ENCODE measurements around the gene KCNN4. TPM values are rescaled to one million over a fixed set of nuclear protein-coding genes. Genes with fewer than 3 reads are reported as not detected.

KCNN4 gene
- total and polyA plus RNA-seq, 2 of the 13 experiments (the other 11 are each of a cell fraction or from before 2014, with no cell fraction given) = 0.13 to 0.25 TPM

- TF ChIP-seq, protein P1, sequence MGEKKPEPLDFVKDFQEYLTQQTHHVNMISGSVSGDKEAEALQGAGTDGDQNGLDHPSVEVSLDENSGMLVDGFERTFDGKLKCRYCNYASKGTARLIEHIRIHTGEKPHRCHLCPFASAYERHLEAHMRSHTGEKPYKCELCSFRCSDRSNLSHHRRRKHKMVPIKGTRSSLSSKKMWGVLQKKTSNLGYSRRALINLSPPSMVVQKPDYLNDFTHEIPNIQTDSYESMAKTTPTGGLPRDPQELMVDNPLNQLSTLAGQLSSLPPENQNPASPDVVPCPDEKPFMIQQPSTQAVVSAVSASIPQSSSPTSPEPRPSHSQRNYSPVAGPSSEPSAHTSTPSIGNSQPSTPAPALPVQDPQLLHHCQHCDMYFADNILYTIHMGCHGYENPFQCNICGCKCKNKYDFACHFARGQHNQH (CRISPR knock-in tag; IDR thresholded peaks at IDR 0.05) = no peak
- TF ChIP-seq, protein P2, sequence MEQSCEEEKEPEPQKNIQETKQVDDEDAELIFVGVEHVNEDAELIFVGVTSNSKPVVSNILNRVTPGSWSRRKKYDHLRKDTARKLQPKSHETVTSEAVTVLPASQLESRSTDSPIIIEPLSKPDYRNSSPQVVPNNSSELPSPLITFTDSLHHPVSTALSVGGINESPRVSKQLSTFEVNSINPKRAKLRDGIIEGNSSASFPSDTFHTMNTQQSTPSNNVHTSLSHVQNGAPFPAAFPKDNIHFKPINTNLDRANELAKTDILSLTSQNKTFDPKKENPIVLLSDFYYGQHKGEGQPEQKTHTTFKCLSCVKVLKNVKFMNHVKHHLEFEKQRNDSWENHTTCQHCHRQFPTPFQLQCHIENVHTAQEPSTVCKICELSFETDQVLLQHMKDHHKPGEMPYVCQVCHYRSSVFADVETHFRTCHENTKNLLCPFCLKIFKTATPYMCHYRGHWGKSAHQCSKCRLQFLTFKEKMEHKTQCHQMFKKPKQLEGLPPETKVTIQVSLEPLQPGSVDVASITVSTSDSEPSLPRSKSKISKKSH (CRISPR knock-in tag; IDR thresholded peaks at IDR 0.05; ENCODE audit: borderline replicate concordance) = no peak
- TF ChIP-seq KLF11 (CRISPR knock-in tag; IDR thresholded peaks at IDR 0.05) (no peak), GABPA (IDR thresholded peaks at IDR 0.05; ENCODE audit: low read depth, low read length) (no peak), GABPA (CRISPR knock-in tag; IDR thresholded peaks at IDR 0.05; ENCODE audit: low read depth) (no peak)
Measured at GRCh38 chr19:43748685-43749084, 32.1 kb downstream of the KCNN4 start (continued).

DNA sequence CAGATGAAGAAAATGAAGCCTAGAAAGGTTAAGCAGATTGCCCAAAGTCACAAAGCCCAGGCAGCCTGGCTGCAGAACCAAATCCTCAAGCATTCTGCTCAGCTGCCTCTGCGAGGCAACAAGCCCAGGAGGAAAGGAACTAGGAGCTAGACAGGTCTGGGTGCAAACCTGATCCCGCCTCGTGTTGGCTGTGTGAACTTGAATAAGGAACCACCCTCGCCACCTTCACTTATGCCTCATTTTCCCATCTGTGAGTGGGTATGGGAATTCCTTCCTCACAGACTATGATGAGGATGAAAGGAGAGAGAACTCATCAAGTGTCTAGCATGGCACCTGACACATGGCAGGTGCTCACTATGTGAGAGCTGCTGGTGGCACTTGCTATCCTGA is 32.6 kb downstream of the KCNN4 start:
- peaks cover 10% of the 10 kb centered on the region for H3K4me1 ChIP-seq (ENCODE audit: insufficient read depth, low read length)
- H3K79me2 ChIP-seq (ENCODE audit: insufficient read depth, low read length) = peaks cover 5% of the 10 kb centered on the region
- H3K4me2 ChIP-seq (ENCODE audit: low read depth, low read length) = no peak overlapping the region
- H3K36me3 ChIP-seq (replicated peaks in 1 of 2; ENCODE audit: control insufficient read depth in 1 of 2, insufficient read depth in 2 of 2, low read length in 2 of 2) = peaks cover 25 to 74% of the 10 kb centered on the region in 2 experiments
- H4K20me1 ChIP-seq (ENCODE audit: insufficient read depth, low read length) = no peaks in the 10 kb centered on the region
- DNase-seq (ENCODE audit: low spot score) = no peak
- CTCF ChIA-PET (ENCODE audit: low intra/inter-chr PET ratio, low total read pairs) = no interaction called here
- in situ Hi-C loops (cut with HindIII; ENCODE audit: extremely low pct_ligation_motif_present, low pct_unique_long_range_greater_than_20kb) (loop anchor here (5.0 kb wide), 1 partner anchor 34 kb away; the partner anchor contains the start of gene KCNN4), intact Hi-C loops (cut with micrococcal nuclease; ENCODE audit: unreplicated experiment) (no loop called here)
- H3K4me3 ChIP-seq (replicated peaks in 1 of 3; ENCODE audit: insufficient read depth in 1 of 3, low read depth in 2 of 3, low read length in 3 of 3) = no peak overlapping the region
- H3K27me3 ChIP-seq (ENCODE audit: control insufficient read depth in 1 of 2, insufficient read depth in 2 of 2, low read length in 2 of 2) = no peaks in the 10 kb centered on the region
- H2AFZ ChIP-seq (ENCODE audit: low read length) = no peak overlapping the region
- WGBS (ENCODE audit: low lambda C conversion rate) = 94% methylated on average over 4 of the region's 4 CpGs
- FAIRE-seq = no peak
- no peak for ATAC-seq
- no TSS peak for BruUV-seq (replicated peaks)
- POLR2A ChIA-PET = no interaction called here
- H3K9ac ChIP-seq (ENCODE audit: insufficient read depth, low read depth, low read length) = no peak overlapping the region
- H3K27ac ChIP-seq (ENCODE audit: extremely low read length, insufficient read depth, low read length) = no peak overlapping the region
- H3K9me3 ChIP-seq (ENCODE audit: low read length) = no peaks in the 10 kb centered on the region
- TF ChIP-seq ZNF556 (CRISPR knock-in tag; IDR thresholded peaks at IDR 0.05; ENCODE audit: borderline replicate concordance) (no peak), GLI4 (CRISPR knock-in tag; IDR thresholded peaks at IDR 0.05; ENCODE audit: borderline replicate concordance) (no peak), MIER3 (CRISPR knock-in tag; IDR thresholded peaks at IDR 0.05; ENCODE audit: borderline replicate concordance) (no peak), ZNF788 (CRISPR knock-in tag; IDR thresholded peaks at IDR 0.05; ENCODE audit: borderline replicate concordance) (no peak), ZNF30 (CRISPR knock-in tag; IDR thresholded peaks at IDR 0.05) (no peak), ZSCAN20 (CRISPR knock-in tag; IDR thresholded peaks at IDR 0.05; ENCODE audit: borderline replicate concordance) (no peak)
- TF ChIP-seq, protein P3, sequence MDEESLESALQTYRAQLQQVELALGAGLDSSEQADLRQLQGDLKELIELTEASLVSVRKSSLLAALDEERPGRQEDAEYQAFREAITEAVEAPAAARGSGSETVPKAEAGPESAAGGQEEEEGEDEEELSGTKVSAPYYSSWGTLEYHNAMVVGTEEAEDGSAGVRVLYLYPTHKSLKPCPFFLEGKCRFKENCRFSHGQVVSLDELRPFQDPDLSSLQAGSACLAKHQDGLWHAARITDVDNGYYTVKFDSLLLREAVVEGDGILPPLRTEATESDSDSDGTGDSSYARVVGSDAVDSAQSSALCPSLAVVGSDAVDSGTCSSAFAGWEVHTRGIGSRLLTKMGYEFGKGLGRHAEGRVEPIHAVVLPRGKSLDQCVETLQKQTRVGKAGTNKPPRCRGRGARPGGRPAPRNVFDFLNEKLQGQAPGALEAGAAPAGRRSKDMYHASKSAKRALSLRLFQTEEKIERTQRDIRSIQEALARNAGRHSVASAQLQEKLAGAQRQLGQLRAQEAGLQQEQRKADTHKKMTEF (CRISPR knock-in tag; IDR thresholded peaks at IDR 0.05) = no peak
